HFFc6 (cell line): Measurements from ENCODE around the gene FUT7. TPM values are rescaled to one million over a fixed set of nuclear protein-coding genes. Genes with fewer than 3 reads are reported as not detected.

Source experiments
- DNase-seq: peaks from one replicate; pipeline ENCODE4 v3.0.0-alpha.2; 2018
- H3K27ac Mint-ChIP-seq: 2 replicates; pipeline ENCODE4 v1.8.0; 2020; ENCODE audit warnings: mild to moderate bottlenecking, mixed read lengths
- H3K27me3 Mint-ChIP-seq: 2 replicates; pipeline ENCODE4 v1.8.0; 2021; ENCODE audit warnings: mild to moderate bottlenecking, moderate library complexity, mixed read lengths; ENCODE audit not compliant: insufficient read depth
- H3K36me3 Mint-ChIP-seq: 2 replicates; pipeline ENCODE4 v1.8.0; 2021; ENCODE audit warnings: low read depth, mixed read lengths
- H3K4me1 Mint-ChIP-seq: 2 replicates; pipeline ENCODE4 v1.8.0; 2020; ENCODE audit warnings: low read depth, mixed read lengths
- H3K4me3 Mint-ChIP-seq: 2 replicates; pipeline ENCODE4 v1.8.0; 2020; ENCODE audit warnings: mild to moderate bottlenecking, moderate library complexity, mixed read lengths
- H3K9me3 Mint-ChIP-seq: 2 replicates; pipeline ENCODE4 v1.8.0; 2020; ENCODE audit warnings: mild to moderate bottlenecking, mixed read lengths
- total RNA-seq, 6 experiments: library from RNA; stranded (reverse); fragmentation: NEBNext Ultra II Directional; extraction: Animal tissue kit (Norgen Biotek cat#: 25700); gene quantifications; 2 replicates in 1 of 6; 3 replicates in 5 of 6; pipeline ENCODE4 v1.2.3, GENCODE V29; 2021
- TF ChIP-seq, protein P1 (sequence below): fragments of 200-600 bp; sonication (generic); IDR thresholded peaks from 2 replicates; pipeline ENCODE4 v1.5.0; 2021; ENCODE audit warnings: antibody characterized with exemption, mild to moderate bottlenecking

Gene FUT7
- total RNA-seq, 6 experiments from 2014 or later, result not detected

DNA sequence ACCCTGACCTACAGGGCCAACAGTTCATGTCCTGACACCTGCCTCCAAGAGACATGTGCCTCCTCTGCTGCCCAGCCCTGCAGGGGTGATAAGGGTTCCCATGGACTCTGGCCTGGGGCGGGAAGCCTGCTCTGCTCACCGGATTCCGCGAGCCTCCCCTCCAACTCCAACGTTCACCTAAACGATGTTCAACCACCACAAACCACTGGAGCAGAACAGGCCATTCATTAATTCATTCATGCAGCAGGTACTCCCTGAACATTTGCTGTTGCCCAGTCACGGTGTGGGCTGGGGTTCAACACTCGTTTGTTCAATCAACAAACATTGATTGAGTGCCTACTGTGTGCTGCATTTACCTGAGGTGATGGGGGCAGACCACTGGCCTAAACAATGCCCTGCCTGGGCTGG, 42.1 kb upstream of the FUT7 start:
- H3K9me3 Mint-ChIP-seq, result no peaks in the 10 kb centered on the region
- TF ChIP-seq, protein P1, sequence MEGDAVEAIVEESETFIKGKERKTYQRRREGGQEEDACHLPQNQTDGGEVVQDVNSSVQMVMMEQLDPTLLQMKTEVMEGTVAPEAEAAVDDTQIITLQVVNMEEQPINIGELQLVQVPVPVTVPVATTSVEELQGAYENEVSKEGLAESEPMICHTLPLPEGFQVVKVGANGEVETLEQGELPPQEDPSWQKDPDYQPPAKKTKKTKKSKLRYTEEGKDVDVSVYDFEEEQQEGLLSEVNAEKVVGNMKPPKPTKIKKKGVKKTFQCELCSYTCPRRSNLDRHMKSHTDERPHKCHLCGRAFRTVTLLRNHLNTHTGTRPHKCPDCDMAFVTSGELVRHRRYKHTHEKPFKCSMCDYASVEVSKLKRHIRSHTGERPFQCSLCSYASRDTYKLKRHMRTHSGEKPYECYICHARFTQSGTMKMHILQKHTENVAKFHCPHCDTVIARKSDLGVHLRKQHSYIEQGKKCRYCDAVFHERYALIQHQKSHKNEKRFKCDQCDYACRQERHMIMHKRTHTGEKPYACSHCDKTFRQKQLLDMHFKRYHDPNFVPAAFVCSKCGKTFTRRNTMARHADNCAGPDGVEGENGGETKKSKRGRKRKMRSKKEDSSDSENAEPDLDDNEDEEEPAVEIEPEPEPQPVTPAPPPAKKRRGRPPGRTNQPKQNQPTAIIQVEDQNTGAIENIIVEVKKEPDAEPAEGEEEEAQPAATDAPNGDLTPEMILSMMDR, result no peak
- H3K4me3 Mint-ChIP-seq, result no peak overlapping the region
- H3K27ac Mint-ChIP-seq, result no peak overlapping the region
- no peaks in the 10 kb centered on the region for H3K36me3 Mint-ChIP-seq
- H3K27me3 Mint-ChIP-seq, result no peaks in the 10 kb centered on the region; the same call in none of the 2 replicates
- no peak for DNase-seq
- H3K4me1 Mint-ChIP-seq, result peaks cover 8% of the 10 kb centered on the region

- H3K9me3 Mint-ChIP-seq, result no peaks in the 10 kb centered on the region
- DNase-seq, result no peak
- peak overlapping the region; percentile 80 for H3K27ac Mint-ChIP-seq
- H3K4me3 Mint-ChIP-seq, result peak overlapping the region; percentile 82
- no peaks in the 10 kb centered on the region; the same call in none of the 2 replicates for H3K27me3 Mint-ChIP-seq
- H3K36me3 Mint-ChIP-seq, result no peaks in the 10 kb centered on the region
- TF ChIP-seq, protein P1, result no peak
- H3K4me1 Mint-ChIP-seq, result peaks cover 14% of the 10 kb centered on the region
Observed at GRCh38 chr9:137071282-137071681, 39.4 kb upstream of the FUT7 start.

- Mint-ChIP-seq H3K4me3 (peak overlapping the region; percentile 82), H3K4me1 (peaks cover 14% of the 10 kb centered on the region), H3K36me3 (no peaks in the 10 kb centered on the region), H3K9me3 (no peaks in the 10 kb centered on the region), H3K27me3 (no peaks in the 10 kb centered on the region; the same call in none of the 2 replicates), H3K27ac (peak overlapping the region; percentile 80)
- TF ChIP-seq, protein P1, result peak; percentile 29; the same call in 1 of the 2 replicates
- no peak for DNase-seq
Observed at GRCh38 chr9:137070906-137071275, 39.0 kb upstream of the FUT7 start.

GRCh38 chr9:137070201-137070905, 38.5 kb upstream of the FUT7 start, which contains the start of gene SAPCD2:
TSS of gene SAPCD2 (minus strand) at chr9:137070557. CDS start at chr9:137070460, 97 bp downstream.
- Mint-ChIP-seq H3K27ac (peak within 1 kb of the TSS; percentile 80), H3K9me3 (no peaks in the 10 kb centered on the region), H3K4me3 (peak within 1 kb of the TSS; percentile 82), H3K27me3 (no peaks in the 10 kb centered on the region; the same call in 1 of the 2 replicates), H3K36me3 (no peaks in the 10 kb centered on the region), H3K4me1 (peaks cover 14% of the 10 kb centered on the region)
- DNase-seq, result peak; percentile 79
- TF ChIP-seq, protein P1, result no peak

- Mint-ChIP-seq H3K9me3 (no peaks in the 10 kb centered on the region), H3K4me3 (peak overlapping the region; percentile 26), H3K27me3 (no peaks in the 10 kb centered on the region; the same call in 1 of the 2 replicates), H3K36me3 (no peaks in the 10 kb centered on the region), H3K27ac (no peak overlapping the region), H3K4me1 (peaks cover 14% of the 10 kb centered on the region)
- TF ChIP-seq, protein P1, result no peak
- DNase-seq, result no peak
Observed at GRCh38 chr9:137069508-137070091, 37.7 kb upstream of the FUT7 start.
